ENCODE data around the gene TMBIM1. TPM values are rescaled to one million over a fixed set of nuclear protein-coding genes. Genes with fewer than 3 reads are reported as not detected.
A peak's percentile ranks its signal among the peaks of the same experiment; 100 is the strongest.

The TMBIM1 gene
- polyA plus RNA-seq, 3 donors: 101 to 139 (median 129) TPM

DNA sequence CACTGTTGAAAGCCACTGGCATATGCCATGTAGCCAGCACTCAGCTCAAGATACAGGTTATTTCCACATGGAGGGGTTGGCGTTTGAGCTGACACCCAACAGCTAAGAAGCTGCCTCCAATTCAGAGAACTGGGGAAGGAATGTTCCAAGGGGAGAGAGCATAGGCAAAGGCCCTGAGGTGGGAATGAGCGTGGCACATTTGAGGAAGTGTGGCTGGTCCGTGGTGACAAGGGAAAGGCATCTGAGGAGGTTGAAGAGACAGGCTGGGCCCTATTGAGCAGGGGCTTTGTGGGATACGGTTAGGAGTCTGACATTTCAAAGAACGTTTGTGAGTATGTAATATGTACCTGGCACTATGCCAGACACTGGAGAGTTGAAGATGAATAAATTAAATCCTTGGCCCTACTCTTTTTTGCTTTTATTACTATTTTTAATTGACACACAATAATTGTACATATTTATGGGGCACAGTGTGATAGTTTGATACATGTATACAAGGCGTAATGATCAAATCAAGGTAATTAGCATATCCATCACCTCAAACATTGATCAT lies 27.6 kb upstream of the TMBIM1 start:
- Mint-ChIP-seq H3K4me1 (peaks cover 80% of the 10 kb centered on the region), H3K36me3 (peaks cover 3 to 10% of the 10 kb centered on the region in 2 donors), H3K4me3 (no peak overlapping the region), H3K27me3 (ENCODE audit: low read depth in 3 of 3) (peaks cover 0 to 2% (median 0%) of the 10 kb centered on the region in 3 donors), H3K27ac (peak overlapping the region in 6 of 7 donors; percentile 38 to 98 (median 70)), H3K9me3 (no peaks in the 10 kb centered on the region)
- no peaks in the 10 kb centered on the region for H4K20me1 ChIP-seq (ENCODE audit: insufficient read depth, low read length)
- no peak overlapping the region for H3K4me3 ChIP-seq (replicated peaks in 1 of 3; ENCODE audit: low read depth in 2 of 3, low read length in 3 of 3)
- H3K9ac ChIP-seq (ENCODE audit: insufficient read depth, low read length, poor library complexity, severe bottlenecking): no peak overlapping the region
- DNase-seq: peak in 1 of 3 donors; percentile 41
- H3K4me2 ChIP-seq (replicated peaks; ENCODE audit: extremely low read depth, low read length, poor library complexity, severe bottlenecking): no peak overlapping the region
- no peak overlapping the region for H2AFZ ChIP-seq (ENCODE audit: insufficient read depth, low read depth, low read length, poor library complexity, severe bottlenecking)
- no peak for TF ChIP-seq CTCF (IDR thresholded peaks at IDR 0.05)
- no peaks in the 10 kb centered on the region for H3K27me3 ChIP-seq (ENCODE audit: control insufficient read depth in 2 of 2, insufficient read depth in 2 of 2, low read length in 2 of 2)
- peaks cover 14% of the 10 kb centered on the region for H3K79me2 ChIP-seq (ENCODE audit: insufficient read depth, low read length)
- WGBS (ENCODE audit: insufficient coverage): 5% methylated on average over 4 of the region's 6 CpGs
- no peaks in the 10 kb centered on the region for H3K9me3 ChIP-seq (replicated peaks in 1 of 2; ENCODE audit: control insufficient read depth in 1 of 2, insufficient read depth in 1 of 2, low read length in 2 of 2)
- H3K4me1 ChIP-seq (ENCODE audit: control insufficient read depth in 1 of 2, insufficient read depth in 2 of 2, low read length in 2 of 2): peaks cover 77 to 83% of the 10 kb centered on the region in 2 donors
- H3K36me3 ChIP-seq (replicated peaks in 1 of 2; ENCODE audit: control insufficient read depth in 1 of 2, insufficient read depth in 2 of 2, low read length in 2 of 2): no peaks in the 10 kb centered on the region
- intact Hi-C loops (cut with micrococcal nuclease): no loop called here
- peak overlapping the region in 1 of 2 donors; percentile 11 for H3K27ac ChIP-seq (ENCODE audit: low read depth in 1 of 2, low read length in 2 of 2)

- peak overlapping the region; percentile 57 to 99 (median 88) for H3K27ac Mint-ChIP-seq
Observed at GRCh38 chr2:218318241-218318640, 25.9 kb upstream of the TMBIM1 start.

More at GRCh38 chr2:218318241-218318640, 25.9 kb upstream of the TMBIM1 start:
- Mint-ChIP-seq H3K27me3 (ENCODE audit: low read depth in 3 of 3) (peaks cover 0 to 2% (median 0%) of the 10 kb centered on the region in 3 donors), H3K4me3 (no peak overlapping the region), H3K4me1 (peaks cover 79% of the 10 kb centered on the region), H3K36me3 (peaks cover 3 to 10% of the 10 kb centered on the region in 2 donors), H3K9me3 (no peaks in the 10 kb centered on the region)
- Histone ChIP-seq H3K9ac (ENCODE audit: insufficient read depth, low read length, poor library complexity, severe bottlenecking) (no peak overlapping the region), H3K4me2 (replicated peaks; ENCODE audit: extremely low read depth, low read length, poor library complexity, severe bottlenecking) (no peak overlapping the region), H3K36me3 (replicated peaks in 1 of 2; ENCODE audit: control insufficient read depth in 1 of 2, insufficient read depth in 2 of 2, low read length in 2 of 2) (no peaks in the 10 kb centered on the region), H4K20me1 (ENCODE audit: insufficient read depth, low read length) (no peaks in the 10 kb centered on the region), H3K4me1 (ENCODE audit: control insufficient read depth in 1 of 2, insufficient read depth in 2 of 2, low read length in 2 of 2) (peaks cover 78 to 85% of the 10 kb centered on the region in 2 donors), H3K27ac (ENCODE audit: low read depth in 1 of 2, low read length in 2 of 2) (peak overlapping the region in 1 of 2 donors; percentile 89), H2AFZ (ENCODE audit: insufficient read depth, low read depth, low read length, poor library complexity, severe bottlenecking) (no peak overlapping the region), H3K27me3 (ENCODE audit: control insufficient read depth in 2 of 2, insufficient read depth in 2 of 2, low read length in 2 of 2) (no peaks in the 10 kb centered on the region), H3K79me2 (ENCODE audit: insufficient read depth, low read length) (no peaks in the 10 kb centered on the region), H3K4me3 (replicated peaks in 1 of 3; ENCODE audit: low read depth in 2 of 3, low read length in 3 of 3) (no peak overlapping the region), H3K9me3 (replicated peaks in 1 of 2; ENCODE audit: control insufficient read depth in 1 of 2, insufficient read depth in 1 of 2, low read length in 2 of 2) (no peaks in the 10 kb centered on the region)
- DNase-seq: no peak
- no peak for TF ChIP-seq CTCF (IDR thresholded peaks at IDR 0.05)
- 100% methylated on average over 3 of the region's 7 CpGs for WGBS (ENCODE audit: insufficient coverage)
- intact Hi-C loops (cut with micrococcal nuclease): no loop called here
